ENCODE results near the gene TNFSF18.
"Not testable (repeated sequence)": the region's sequence is repeated elsewhere in the genome, so short reads cannot be mapped to it uniquely, and the experiment has no call there.

Gene TNFSF18, protein sequence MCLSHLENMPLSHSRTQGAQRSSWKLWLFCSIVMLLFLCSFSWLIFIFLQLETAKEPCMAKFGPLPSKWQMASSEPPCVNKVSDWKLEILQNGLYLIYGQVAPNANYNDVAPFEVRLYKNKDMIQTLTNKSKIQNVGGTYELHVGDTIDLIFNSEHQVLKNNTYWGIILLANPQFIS

DNA sequence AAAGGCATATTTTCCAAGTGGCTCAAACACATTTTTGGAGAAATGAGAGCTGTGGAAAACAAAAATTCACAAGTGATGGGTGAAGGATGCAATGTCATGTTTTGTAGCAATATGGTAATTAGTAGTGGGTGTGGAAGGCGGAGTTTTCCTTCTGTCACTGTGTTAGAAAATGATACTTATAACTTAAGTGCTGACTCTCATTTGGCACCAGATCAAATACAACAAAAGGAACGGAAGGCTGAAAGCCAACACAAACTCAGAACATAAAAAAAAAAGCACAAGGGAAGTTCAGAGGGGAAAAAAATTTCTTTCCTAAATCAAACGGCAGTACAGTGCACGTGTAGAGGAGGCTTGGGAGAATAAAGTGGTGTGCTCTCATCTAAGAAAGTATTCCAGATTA lies at the start of gene TNFSF18:
TSS of gene TNFSF18 (minus strand) at position 77 of the 400 bp plus-strand sequence. CDS start at position 32, 45 bp downstream.
- no peak for DNase-seq

DNA sequence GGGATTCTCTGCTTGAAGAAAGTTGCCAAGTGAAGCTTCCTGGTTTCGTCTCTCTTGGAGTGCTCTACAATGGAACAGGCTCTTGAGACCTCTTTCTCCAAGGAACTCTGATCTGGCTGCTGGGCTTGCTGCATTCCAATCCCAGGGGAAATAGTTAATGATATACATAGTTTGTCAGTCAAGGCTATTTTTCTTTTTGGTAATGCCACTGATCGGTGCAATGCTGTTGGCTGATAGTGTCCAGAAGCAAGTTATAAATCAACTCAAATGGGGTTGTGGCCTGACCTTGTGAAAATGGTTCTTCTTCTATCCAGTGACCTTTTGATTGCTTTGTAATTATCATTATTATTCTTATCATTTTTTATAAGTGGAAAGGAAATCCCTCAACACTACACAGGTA lies 48.4 kb upstream of the TNFSF18 start:
- no peak for DNase-seq

DNA sequence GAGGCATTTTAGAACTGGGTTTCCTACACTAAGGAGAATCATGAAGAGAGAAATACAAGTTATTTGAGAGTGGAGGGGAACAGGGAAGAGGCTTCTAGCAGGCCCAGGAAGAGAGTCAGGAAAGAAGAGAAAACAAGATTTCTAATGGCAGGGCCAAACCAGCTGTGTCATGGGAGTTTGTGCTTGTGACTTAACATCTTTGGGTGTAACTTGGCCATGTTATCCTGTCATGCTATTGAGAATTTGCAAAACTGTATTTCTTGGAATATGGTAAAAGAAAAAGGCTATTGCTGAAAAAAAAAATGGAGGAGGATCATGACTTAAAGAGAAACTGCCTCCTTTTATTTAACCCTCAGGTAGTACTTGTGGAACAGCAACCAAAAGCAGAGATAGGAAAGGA lies 47.4 kb upstream of the TNFSF18 start:
- no peak for DNase-seq

DNA sequence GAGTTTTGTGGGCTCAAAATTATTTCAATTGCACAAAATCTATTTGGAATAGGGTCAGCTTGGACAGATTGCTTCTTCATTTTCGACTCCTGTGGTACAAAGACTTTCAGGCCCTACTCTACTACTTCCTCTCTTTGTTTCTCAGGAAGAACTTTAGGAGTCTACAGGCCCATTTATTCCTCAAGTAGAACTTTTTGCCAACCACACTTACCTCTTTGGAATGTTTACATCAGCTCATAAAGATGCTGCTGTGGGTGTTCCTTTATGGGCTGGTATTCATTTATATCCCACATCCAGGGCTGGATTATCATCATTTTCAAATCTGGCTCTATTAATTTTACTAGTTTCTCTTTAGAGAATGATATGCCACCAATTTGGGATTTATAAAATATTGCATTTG lies 46.3 kb upstream of the TNFSF18 start:
- no peak for DNase-seq

DNA sequence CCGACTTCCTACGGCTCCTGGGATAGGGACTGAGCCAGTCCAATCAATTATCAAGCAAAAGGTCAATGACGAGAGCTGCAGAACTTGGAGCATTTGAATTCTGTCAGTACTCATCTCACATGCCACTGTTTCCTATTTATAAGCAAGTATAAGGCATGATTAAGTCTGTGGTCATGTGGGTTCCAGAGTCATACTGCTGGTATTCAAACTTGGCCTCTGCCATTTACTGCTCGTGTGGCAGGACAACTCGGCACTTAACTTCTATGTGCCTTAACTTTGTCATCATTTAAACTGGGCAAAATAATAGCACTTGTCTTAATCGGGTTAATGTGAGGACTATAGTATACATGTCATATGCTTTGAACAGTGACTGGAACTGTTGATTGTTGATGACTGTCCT lies 44.9 kb upstream of the TNFSF18 start:
- no peak for DNase-seq

DNA sequence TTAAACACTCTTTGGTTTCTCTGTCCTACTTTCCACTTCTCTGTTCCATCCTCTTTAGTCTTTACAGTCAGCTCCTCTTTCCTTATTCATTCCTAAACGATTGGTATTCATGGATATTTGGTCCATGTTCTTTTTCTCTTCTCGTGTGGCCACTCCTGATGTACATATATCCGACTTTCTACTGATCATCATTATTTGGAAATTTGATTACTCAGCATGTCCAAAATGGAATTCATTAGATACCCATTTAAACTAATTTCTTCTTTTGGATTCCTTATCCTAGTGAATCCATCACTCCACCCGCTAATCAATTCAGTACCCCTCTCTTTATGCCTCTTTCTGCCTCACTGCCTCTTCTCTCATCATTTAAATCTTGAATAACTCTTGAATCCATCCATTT lies 43.8 kb upstream of the TNFSF18 start:
- no peak for DNase-seq

DNA sequence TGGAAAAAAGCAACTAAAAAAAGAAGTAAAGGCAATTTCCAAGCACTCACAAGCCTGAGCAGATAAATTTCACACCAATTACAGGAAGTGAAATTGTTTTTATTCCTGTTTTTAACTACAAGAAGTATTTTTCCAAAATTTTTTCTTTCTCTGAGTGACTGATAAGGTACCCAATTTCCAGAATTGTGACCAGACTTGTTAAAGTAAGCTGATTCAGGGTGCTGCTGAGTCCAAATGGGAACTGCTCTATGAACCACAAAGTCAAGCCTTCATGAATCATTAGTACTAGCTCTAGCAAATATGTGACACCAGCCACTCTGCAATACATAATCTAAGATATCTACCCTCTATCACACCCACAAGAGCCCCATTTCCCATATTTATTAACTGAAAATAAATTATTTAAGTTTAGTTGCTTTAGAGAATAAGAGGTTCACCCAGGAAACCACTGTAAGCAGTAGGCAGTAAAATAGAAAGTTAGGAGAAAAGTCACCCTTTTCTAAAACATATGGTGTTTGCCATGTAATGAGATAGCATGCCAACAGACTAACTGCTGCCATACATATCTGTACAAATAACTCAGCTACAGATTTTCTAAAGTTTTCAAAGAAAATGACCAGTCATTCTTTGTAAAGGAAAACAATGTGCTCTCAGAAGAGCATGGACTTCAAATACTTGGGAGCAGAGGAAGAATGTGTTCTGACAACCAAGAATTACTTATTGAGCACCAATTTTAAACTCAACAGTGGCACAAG lies 43.1 kb upstream of the TNFSF18 start:
- DNase-seq, result no peak

DNA sequence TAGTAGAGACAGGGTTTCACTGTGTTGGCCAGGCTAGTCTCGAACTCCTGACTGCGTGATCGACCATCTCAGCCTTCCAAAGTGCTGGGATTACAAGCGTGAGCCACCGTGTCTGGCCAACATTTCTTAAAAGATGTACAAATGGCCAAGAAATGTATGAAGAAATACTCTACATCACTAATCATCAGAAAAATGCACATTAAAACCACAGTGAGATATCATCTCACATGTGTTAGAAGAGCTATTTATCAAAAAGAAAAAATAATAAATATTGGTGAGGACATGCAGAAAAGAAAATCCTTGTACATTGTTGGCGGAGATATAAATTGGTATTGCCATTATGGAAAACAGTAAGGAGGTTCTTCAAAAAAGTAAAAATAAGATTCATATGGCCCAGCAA lies 33.6 kb upstream of the TNFSF18 start:
- DNase-seq, result no peak

DNA sequence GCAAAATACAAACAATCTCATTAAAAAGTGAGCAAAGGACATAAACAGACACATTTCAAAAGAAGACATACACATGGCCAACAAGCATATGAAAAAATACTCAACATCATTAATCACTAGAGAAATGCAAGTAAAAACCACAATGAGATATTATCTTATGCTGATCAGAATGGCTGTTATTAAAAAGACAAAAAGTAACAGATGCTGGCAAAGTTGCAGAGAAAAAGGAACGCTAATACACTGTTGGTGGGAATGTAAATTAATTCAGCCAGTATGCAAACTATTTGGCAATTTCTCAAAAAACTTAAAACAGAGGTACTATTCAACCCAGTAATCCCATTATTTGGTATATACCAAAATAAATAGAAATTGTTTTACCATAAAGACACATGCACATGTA lies 32.2 kb upstream of the TNFSF18 start:
- DNase-seq, result no peak

DNA sequence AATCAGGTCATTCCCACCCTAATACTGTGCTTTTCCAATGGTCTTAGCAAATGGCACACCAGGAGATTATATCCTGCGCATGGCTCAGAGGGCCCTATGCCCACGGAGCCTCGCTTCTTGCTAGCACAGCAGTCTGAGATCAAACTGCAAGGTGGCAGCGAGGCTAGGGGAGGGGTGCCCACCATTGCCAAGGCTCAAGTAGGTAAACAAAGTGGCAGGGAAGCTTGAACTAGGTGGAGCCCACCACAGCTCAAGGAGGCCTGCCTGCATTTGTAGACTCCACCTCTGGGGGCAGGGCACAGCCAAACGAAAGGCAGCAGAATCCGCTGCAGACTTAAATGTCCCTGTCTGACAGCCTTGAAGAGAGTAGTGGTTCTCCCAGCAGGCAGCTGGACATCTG lies 23.5 kb upstream of the TNFSF18 start:
- DNase-seq, result not testable (repeated sequence)

DNA sequence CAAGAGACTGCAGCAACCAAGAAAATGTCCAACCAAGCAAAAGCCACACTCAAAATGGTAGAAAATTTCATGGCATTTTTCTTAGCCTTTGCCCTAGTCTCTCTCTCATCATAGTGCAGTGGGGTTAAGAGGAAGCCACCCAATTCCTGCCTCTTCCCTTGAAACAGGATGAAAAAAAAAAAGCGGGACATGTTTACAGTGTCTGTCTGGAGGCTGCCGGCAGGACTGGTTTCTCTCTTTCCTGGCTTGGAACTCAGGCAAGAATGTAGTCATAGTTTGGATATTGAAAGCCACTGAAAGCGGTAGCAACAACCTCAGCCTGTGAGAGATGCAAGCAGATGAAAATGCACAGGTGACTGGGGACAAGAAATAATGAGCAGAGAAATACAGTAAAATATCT lies 13.3 kb upstream of the TNFSF18 start:
- DNase-seq, result no peak

DNA sequence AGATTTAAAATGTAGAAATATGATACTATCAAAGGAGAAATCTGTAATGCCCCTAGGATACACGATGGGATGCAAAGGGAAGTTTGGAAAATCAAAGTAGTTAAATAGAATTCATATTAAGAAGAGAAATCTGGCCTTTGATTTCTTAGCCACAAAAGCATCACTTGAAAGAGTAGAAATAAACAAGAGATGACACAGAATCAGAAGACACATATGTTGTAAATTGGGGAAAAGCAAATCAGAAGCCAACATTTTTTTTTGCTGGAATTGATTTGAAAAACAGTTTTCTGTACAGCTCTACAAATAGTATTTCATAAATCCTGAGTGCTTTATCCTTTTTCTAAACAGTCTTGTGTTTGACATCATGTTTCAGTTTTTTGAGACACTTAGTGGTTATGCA lies 12.4 kb upstream of the TNFSF18 start:
- DNase-seq, result no peak

DNA sequence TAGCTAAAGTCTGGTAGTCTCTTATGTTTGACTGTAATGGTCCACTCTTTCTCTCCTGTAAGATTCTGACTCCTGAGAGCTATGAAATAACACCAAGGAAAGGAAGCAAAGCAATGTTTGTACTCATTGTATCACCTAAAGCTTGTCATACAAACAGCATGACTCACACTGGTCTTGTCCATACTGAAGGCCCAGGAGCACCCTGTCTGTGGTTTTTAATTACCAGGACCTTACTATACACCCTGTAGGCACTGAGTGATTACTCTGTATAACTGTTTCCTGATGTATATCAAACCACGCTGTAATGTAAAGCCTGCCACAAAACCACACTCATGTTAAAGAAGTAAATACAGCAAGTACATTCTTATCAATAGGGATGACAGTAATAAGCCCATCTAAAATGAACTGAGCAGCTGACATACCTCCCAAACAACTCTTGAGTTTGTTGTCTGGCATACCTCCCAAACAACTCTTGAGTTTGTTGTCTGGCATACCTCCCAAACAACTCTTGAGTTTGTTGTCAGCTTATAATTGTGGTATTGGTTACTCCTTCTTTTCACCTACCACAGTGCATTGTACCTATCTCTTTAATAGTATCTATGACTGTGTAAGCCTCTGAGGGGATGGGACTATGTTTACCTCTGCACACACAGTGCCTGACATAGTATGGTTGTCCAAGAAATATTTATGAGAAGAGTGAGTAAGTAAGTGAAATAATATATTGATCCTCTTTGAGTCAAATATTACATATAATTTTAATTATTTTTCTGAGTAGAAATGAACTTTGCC lies 11.6 kb upstream of the TNFSF18 start:
- DNase-seq, result no peak

DNA sequence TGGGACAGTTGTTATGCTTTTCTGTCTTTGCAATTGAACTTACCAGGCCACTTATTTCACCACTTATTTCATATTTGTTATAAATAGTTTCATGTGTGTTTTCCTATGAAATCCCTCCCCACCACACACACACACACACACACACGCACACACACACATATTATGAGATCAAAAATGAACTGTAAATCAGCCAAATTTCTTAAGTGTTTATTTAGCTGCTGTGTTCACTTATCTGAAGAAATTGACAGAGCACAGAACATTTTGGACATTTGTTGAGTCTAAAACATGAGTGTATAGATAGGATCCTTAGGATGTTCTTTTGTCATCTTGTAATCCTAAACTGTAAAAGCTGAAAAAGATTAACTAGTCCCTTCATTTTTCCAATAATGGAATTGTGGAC lies 7.8 kb upstream of the TNFSF18 start:
- no peak for DNase-seq

DNA sequence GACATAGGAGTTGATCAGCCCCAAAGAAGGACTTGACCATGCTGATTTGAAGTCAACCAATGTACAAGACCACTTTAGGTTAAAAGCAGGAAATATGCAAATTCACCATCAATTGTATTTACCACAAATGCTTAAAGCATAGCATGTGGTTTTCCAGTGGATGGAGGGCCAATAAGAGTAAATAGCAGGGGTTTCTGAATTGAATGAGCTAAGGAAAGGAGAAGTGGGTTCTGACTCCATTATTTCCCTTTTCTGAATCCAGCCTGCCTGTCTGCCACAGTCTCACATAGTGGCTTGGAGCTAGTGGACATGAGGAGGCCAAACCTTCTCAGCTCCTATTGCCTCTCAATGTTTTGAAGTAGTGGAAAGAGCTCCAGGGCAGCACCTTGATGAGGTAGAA lies 7.2 kb upstream of the TNFSF18 start:
- no peak for DNase-seq

DNA sequence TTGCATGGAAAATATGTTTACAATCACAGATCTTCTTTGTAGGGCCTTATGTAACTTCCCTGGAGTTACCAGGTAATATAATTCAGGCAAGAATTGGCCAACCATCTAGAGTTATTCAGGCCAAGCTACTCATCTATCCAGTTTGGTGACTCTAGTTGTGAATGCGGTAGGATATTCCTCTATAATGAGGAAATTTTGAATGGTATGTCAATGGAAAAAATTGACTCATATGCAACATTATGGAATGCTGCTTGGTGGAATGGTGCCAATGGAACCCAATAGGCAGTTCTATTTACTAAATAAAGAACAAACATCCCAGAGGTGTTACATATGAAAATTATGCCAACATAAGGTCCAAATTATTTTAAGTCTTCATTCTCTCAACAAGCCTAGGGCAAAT lies 5.6 kb upstream of the TNFSF18 start:
- DNase-seq, result no peak

DNA sequence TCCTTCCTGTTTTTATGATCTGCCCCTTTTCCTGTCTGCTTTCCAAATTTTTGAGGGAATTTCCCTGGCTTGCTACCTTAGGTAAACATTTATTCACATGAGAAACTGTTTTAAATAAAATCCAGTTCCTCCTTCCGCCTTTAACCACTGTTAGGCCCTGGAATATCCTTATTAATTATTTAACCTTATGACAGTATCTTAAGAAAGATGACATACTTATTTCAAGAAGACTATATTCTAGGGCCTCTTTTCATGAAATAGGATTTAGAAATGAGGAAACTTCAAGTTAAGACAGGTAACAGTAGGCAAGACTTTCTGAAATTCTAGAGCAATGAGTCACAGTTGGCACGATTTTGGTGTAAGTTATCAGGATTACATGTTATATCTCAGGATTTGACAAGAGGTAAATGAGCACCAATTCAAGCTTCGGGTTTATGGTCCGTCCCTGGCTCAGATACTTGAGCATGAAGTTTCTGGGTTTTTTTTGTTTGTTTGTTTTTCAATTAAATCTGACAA lies 2.0 kb upstream of the TNFSF18 start:
- no peak for DNase-seq

DNA sequence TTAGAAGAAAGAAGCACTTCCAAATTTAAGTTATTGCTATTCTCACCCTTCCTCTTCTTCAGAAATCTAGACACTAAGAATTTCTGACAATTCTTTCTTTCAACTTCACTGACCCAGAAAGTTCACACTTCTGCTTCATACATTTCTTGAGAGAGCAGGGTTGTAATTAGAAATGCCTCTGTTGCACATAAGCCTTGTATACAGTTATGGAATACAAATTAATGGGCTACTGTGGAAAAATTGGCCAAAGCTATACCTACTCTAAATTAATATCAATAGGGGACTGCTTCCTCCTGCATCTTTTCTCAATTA lies 1.5 kb downstream of the TNFSF18 start:
- no peak for DNase-seq

DNA sequence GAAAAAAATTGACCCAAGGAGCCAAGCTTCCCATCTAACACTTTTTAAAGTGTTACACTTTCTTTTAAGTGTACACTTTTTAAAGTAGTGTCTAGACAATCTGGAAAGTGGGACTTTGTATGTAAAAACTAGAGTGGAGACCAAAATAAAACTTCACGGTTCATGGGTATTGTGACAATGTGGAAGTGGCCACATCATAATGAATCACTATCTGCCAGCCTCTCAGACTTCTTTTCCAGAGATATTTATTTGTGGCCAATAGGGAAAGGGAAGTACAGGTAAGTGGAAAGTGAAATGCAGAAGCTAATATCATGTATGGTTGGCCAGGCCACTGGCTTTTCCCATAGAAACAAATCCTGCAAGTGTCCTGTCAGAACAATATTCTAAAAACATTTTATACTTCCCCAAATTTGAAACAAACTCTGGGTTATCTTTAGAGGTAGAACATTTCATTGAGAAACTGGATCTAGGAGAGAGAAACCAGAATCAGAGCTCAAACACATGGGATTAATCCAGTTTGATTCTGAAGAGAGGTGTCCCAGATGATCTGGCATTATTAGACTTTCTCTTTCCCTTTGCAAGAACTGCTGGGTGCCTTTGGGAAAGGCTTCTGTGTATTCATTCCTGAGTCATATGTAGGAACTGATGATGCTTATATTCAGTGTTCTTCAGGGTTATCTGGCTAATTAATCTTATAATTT lies 2.0 kb downstream of the TNFSF18 start:
- no peak for DNase-seq

DNA sequence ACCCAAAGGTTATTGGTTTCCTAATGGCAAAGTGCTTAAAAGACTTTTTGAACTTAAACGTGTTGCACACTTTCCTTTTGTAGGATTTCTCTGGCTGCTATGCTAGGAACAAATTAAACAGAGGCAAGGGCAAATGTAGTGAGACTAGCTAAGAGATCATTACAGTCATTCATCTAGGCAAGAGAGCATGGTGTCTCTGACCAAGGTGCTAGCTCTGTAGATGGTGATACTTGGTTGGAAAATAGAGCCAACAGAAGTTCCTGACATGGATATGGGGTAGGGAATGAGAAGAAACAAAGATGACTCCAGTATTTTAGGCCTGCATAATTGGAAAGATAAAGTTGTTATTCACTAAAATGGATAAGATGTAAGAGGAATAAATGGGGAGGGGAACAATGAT lies 6.1 kb downstream of the TNFSF18 start:
- no peak for DNase-seq

DNA sequence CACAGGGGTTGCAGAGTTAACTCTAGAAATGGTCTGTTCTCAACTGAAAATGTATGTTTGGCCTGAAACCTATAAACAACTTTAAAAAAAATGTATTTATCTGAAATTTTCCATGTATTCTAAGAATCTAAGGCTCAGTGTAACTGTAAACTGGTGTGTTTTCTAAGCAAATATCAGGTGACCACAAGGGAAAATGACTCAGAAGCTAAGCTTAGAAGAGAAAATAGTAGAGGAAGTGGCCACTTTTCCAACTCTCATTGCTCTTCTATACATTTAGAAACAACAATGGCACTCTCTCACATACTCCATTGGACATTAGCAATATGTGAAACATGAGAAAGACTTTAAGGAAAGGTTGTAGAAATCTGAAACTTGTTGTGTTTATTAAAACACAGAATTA lies 7.5 kb downstream of the TNFSF18 start:
- no peak for DNase-seq

DNA sequence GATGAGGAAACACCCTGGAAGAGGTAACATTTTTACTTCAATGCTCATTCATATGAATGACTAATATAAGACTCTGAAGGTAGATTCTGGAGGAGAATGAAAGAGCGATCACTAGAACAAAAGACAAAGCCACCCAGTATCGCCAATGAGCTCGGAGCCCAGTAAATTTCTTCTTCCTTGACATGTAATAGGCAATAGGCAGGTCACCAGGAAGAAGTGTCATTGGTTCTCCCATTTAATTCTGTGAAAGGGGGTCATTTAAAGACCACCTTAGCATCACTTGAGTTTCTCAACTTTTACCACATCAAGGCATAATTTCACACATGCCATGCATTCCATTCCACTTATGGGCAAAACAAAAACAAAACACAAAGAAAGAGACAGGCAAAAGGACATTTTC lies 7.9 kb downstream of the TNFSF18 start:
- DNase-seq, result no peak

DNA sequence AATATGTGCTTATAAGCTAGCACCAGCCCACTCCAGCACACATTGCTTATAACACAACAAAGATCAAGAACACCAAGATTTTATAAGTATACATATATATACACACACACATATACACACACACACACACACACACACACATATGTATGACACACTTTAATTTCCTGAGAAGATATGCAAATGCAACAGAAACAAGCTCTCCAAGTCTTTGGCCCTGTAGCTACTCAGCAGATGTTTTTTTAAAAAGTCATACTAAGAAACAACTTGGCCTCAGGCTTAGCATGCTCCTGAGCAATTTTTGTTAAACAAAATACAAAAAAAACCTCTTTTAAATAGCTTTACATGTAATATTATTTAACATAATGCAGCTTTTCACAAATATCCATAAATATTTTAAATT lies 11.1 kb downstream of the TNFSF18 start:
- no peak for DNase-seq
